ENCODE results near the gene GNAI1.

The GNAI1 gene

DNA sequence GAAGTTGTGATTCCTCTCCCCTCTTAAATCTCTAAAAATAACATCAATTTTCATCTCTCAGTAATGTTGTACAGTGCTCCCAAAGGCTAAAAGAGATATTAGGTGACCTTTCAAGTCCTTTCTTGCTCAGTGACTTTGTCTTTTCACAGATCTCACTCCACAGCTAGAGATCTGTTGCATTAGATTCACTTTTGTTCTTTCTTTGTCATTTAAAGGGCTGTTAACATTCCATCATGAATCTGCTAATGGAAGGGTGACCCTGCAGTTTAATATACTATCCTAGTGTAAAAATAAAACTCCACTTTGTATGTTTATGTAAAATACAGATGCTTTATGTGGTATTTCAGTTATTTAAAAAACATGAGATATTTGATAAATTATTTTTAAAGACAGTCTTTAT lies 30.5 kb downstream of the GNAI1 start:
- H3K4me3 ChIP-seq (ENCODE audit: low read depth, low read length), result no peak overlapping the region
- POLR2A ChIA-PET, result no interaction called here
- CTCF ChIA-PET, result interaction anchor here (0.6 to 1.0 kb wide), 3 partner anchors 8 to 53 kb away, joined by 3 read pairs; no protein-coding TSS in a partner anchor
- no peak for DNase-seq (ENCODE audit: low read depth, low spot score)
- no peak for TF ChIP-seq CTCF (IDR thresholded peaks at IDR 0.05; ENCODE audit: insufficient read depth, low read length, missing control alignments)

DNA sequence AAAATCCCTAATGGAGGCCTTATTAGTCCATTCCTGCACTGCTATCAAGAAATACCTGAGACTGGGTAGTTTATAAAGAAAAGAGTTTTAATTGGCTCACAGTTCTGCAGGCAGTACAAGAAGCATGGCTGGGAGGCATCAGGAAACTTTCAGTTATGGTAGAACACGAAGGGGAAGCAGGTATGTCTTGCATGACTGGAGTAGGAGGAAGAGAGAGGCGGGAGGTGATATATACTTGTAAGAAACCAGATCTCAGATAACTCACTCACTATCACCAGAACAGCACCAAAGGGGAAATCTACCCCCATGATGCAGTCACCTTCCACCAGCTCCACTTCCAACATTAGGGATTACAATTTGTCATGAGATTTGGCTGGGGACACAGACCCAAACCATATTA lies 35.8 kb downstream of the GNAI1 start:
- TF ChIP-seq CTCF (IDR thresholded peaks at IDR 0.05; ENCODE audit: insufficient read depth, low read length, missing control alignments), result no peak
- POLR2A ChIA-PET, result no interaction called here
- DNase-seq (ENCODE audit: low read depth, low spot score), result no peak
- CTCF ChIA-PET, result no interaction called here
- no peak overlapping the region for H3K4me3 ChIP-seq (ENCODE audit: low read depth, low read length)

DNA sequence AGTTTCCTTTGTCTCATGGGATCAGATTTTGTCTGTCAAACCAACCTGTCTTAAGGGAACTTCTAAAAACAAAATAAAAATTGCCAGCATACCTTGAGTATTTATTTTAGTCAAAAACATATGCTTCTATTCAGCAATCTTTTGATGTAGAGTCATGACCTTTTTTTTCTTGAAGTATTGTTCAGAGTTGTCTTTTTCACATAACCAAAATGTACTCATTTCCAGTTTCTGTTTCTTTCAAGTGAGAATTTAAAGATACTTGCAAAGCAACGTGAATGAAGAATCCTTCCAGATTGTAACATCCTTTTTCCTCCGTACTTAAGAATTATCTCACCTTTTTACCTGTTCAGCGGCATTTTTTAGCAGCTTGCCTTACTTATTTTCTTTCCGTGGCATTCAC lies 37.8 kb downstream of the GNAI1 start:
- POLR2A ChIA-PET, result no interaction called here
- no peak for DNase-seq (ENCODE audit: low read depth, low spot score)
- no peak overlapping the region for H3K4me3 ChIP-seq (ENCODE audit: low read depth, low read length)
- TF ChIP-seq CTCF (IDR thresholded peaks at IDR 0.05; ENCODE audit: insufficient read depth, low read length, missing control alignments), result no peak
- CTCF ChIA-PET, result interaction anchor here (0.9 kb wide), 1 partner anchor 65 kb away, joined by 3 read pairs; no protein-coding TSS in a partner anchor

DNA sequence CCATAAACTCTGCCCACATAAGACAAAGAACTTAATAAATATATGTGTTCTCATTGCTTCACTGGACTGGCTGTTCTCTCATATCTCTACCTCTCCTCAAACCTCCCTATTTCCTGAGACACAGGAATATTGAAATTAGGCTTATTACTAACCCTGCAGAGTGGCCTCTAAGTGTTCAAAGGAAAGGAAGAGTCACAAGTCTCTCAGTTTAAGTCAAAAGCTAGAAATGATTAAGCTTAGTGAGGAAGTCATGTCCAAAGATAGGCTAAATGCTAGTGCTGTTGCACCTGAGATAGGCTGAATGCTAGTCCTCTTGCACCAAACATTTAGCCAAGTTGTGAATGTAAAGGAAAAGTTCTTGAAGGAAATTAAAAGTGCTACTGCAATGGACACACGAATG lies 41.1 kb downstream of the GNAI1 start:
- H3K4me3 ChIP-seq (ENCODE audit: low read depth, low read length), result no peak overlapping the region
- TF ChIP-seq CTCF (IDR thresholded peaks at IDR 0.05; ENCODE audit: insufficient read depth, low read length, missing control alignments), result no peak
- ChIA-PET CTCF (no interaction called here), POLR2A (no interaction called here)
- DNase-seq (ENCODE audit: low read depth, low spot score), result no peak

DNA sequence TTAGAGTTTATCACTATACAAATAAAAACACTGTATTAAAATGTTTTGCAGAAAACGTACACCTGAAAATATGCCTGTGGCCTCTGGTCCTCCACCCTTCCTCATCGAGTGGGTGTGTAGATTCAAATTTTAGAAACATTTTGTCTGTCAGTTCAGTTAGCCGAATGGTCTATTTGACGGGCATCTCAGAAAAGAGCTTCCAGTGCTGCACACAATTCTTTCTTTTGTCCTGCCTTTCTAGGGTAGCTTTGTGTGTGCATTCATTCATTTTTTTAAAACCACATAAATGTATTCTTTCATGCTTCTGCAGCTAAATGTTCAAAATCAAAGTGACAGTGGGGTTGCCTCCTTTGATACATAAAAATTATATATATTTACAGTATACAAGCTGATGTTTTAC lies 46.8 kb downstream of the GNAI1 start:
- no peak for TF ChIP-seq CTCF (IDR thresholded peaks at IDR 0.05; ENCODE audit: insufficient read depth, low read length, missing control alignments)
- DNase-seq (ENCODE audit: low read depth, low spot score), result no peak
- POLR2A ChIA-PET, result no interaction called here
- CTCF ChIA-PET, result interaction anchor here (1.4 kb wide), 1 partner anchor 30 kb away, joined by 4 read pairs; no protein-coding TSS in a partner anchor
- no peak overlapping the region for H3K4me3 ChIP-seq (ENCODE audit: low read depth, low read length)

- POLR2A ChIA-PET, result no interaction called here
- DNase-seq (ENCODE audit: low read depth, low spot score), result no peak
- H3K4me3 ChIP-seq (ENCODE audit: low read depth, low read length), result no peak overlapping the region
- CTCF ChIA-PET, result no interaction called here
- TF ChIP-seq CTCF (IDR thresholded peaks at IDR 0.05; ENCODE audit: insufficient read depth, low read length, missing control alignments), result no peak
Measured at GRCh38 chr7:80182630-80183276, 48.1 kb downstream of the GNAI1 start.

Data from AG04449 (cell line).